Esophagus squamous epithelium (tissue), 5 donors: ENCODE measurements around the gene CYTH3. TPM values are rescaled to one million over a fixed set of nuclear protein-coding genes. Genes with fewer than 3 reads are reported as not detected.

ENCODE experiments used
- DNase-seq: peaks from one replicate; lab custom pipeline; 2025; lab: John Stamatoyannopoulos, UW
- H3K27ac ChIP-seq, 4 donors: fragments of 200-600 bp; sonication (generic); one replicate each; pipeline ENCODE4 v1.5.1; 2016 to 2019; ENCODE audit warnings: mild to moderate bottlenecking in 1 of 4
- H3K27me3 ChIP-seq, 4 donors: fragments of 200-600 bp; sonication (generic); 1 replicate in 3 of 4; 2 replicates in 1 of 4; pipeline versions ENCODE4 v1.5.1 to v1.6.0; 2017 to 2021; ENCODE audit warnings: antibody characterized with exemption in 1 of 4
- H3K36me3 ChIP-seq, 3 donors: fragments of 200-600 bp; sonication (generic); one replicate each; pipeline ENCODE4 v1.5.1; 2016 to 2019
- H3K4me1 ChIP-seq, 3 donors: fragments of 200-600 bp; sonication (generic); one replicate each; pipeline ENCODE4 v1.5.1; 2017 to 2019
- H3K4me3 ChIP-seq, 4 donors: fragments of 200-600 bp; sonication (generic); 1 replicate in 3 of 4; 2 replicates in 1 of 4; pipeline ENCODE4 v1.5.1; 2016 to 2019; ENCODE audit warnings: mild to moderate bottlenecking in 2 of 4, moderate library complexity in 1 of 4
- H3K9me3 ChIP-seq, 3 donors: fragments of 200-600 bp; sonication (generic); one replicate each; pipeline ENCODE4 v1.5.1; 2016 to 2019
- CTCF ChIP-seq, 6 experiments: fragments of 450-650 bp in 4 of 6; fragments of 200-600 bp in 2 of 6; sonication (generic) in 2 of 6; IDR thresholded peaks; one replicate each; pipeline ENCODE4 v1.5.1; 2016 to 2019; ENCODE audit warnings: antibody characterized with exemption in 6 of 6, mild to moderate bottlenecking in 4 of 6, moderate library complexity in 4 of 6
- POLR2A ChIP-seq, 4 donors: fragments of 450-650 bp; IDR thresholded peaks; one replicate each; pipeline ENCODE4 v1.6.1; 2017; ENCODE audit warnings: antibody characterized with exemption in 4 of 4, mild to moderate bottlenecking in 4 of 4, moderate library complexity in 3 of 4
- WGBS, 2 donors: methylation state at CpG; one replicate each; pipeline ENCODE4 v1.1.5; 2018; 5-methylcytosine and 5-hydroxymethylcytosine counted together
- intact Hi-C: fragments of 100-400 bp; cut with DNase I; formaldehyde crosslinking; loops from one replicate; pipeline ENCODE4 v1.15.0; 2022
- total RNA-seq, 4 donors: library from RNA; depleted of rRNA; stranded (reverse); fragments of >200 nt; gene quantifications; one replicate each; pipeline ENCODE4 v1.1.0, GENCODE V29; 2016
- donor health status: DM: yes; HTN: yes; CAD: no.

CYTH3 gene
- total RNA-seq, 4 donors from 2014 or later: 11.5 to 27.7 (median 12.7) TPM

- Histone ChIP-seq H3K27ac (no peak overlapping the region), H3K27me3 (no peaks in the 10 kb centered on the region), H3K9me3 (no peaks in the 10 kb centered on the region), H3K4me1 (peaks cover 0 to 38% (median 17%) of the 10 kb centered on the region in 3 donors), H3K36me3 (peaks cover 0 to 40% (median 0%) of the 10 kb centered on the region in 3 donors), H3K4me3 (no peak overlapping the region)
- TF ChIP-seq CTCF (IDR thresholded peaks at IDR 0.05) (no peak), POLR2A (IDR thresholded peaks at IDR 0.05) (no peak)
- intact Hi-C loops: no loop called here
- 94 to 96% methylated on average over 8 of the region's 8 CpGs for WGBS, 2 donors
- DNase-seq: no peak
Observed at GRCh38 chr7:6180344-6180725, 92.1 kb downstream of the CYTH3 start.

- Histone ChIP-seq H3K27ac (no peak overlapping the region), H3K27me3 (no peaks in the 10 kb centered on the region), H3K4me3 (no peak overlapping the region), H3K9me3 (no peaks in the 10 kb centered on the region), H3K36me3 (peaks cover 0 to 37% (median 0%) of the 10 kb centered on the region in 3 donors), H3K4me1 (peaks cover 0 to 38% (median 19%) of the 10 kb centered on the region in 3 donors)
- WGBS, 2 donors: 84 to 94% methylated on average over 2 to 3 of the region's 3 CpGs
- intact Hi-C loops: no loop called here
- no peak for TF ChIP-seq POLR2A (IDR thresholded peaks at IDR 0.05)
- no peak for TF ChIP-seq CTCF (IDR thresholded peaks at IDR 0.05)
- DNase-seq: no peak
Observed at GRCh38 chr7:6179620-6180343, 92.6 kb downstream of the CYTH3 start.

GRCh38 chr7:6178298-6179029 lies 94.0 kb downstream of the CYTH3 start:
- no peaks in the 10 kb centered on the region for H3K27me3 ChIP-seq
- no peak overlapping the region for H3K4me3 ChIP-seq
- TF ChIP-seq CTCF (IDR thresholded peaks at IDR 0.05): no peak
- TF ChIP-seq POLR2A (IDR thresholded peaks at IDR 0.05): no peak
- intact Hi-C loops: no loop called here
- H3K9me3 ChIP-seq: no peaks in the 10 kb centered on the region
- H3K36me3 ChIP-seq: peaks cover 0 to 43% (median 0%) of the 10 kb centered on the region in 3 donors
- WGBS, 2 donors: 65 to 82% methylated on average over 3 to 4 of the region's 7 CpGs
- no peak for DNase-seq
- peak overlapping the region in 3 of 4 donors; percentile 20 to 33 (median 25) for H3K27ac ChIP-seq
- peaks cover 0 to 38% (median 19%) of the 10 kb centered on the region in 3 donors for H3K4me1 ChIP-seq

GRCh38 chr7:6175645-6176044 lies 96.8 kb downstream of the CYTH3 start:
- WGBS, 2 donors: 40 to 57% methylated on average over 4 of the region's 4 CpGs
- intact Hi-C loops: no loop called here

More at GRCh38 chr7:6175645-6176044, 96.8 kb downstream of the CYTH3 start:
- DNase-seq: no peak
- H3K27me3 ChIP-seq: no peaks in the 10 kb centered on the region
- H3K9me3 ChIP-seq: no peaks in the 10 kb centered on the region
- H3K4me3 ChIP-seq: no peak overlapping the region
- H3K27ac ChIP-seq: no peak overlapping the region
- peaks cover 0 to 33% (median 19%) of the 10 kb centered on the region in 3 donors for H3K4me1 ChIP-seq
- TF ChIP-seq POLR2A (IDR thresholded peaks at IDR 0.05) (no peak), CTCF (IDR thresholded peaks at IDR 0.05) (no peak)
- peaks cover 0 to 56% (median 4%) of the 10 kb centered on the region in 3 donors for H3K36me3 ChIP-seq
